Left colon (tissue), 2 donors: ENCODE results near the gene AIFM1. TPM values are rescaled to one million over a fixed set of nuclear protein-coding genes. Genes with fewer than 3 reads are reported as not detected.
A peak's percentile ranks its signal among the peaks of the same experiment; 100 is the strongest.
"Not testable (repeated sequence)": the region's sequence is repeated elsewhere in the genome, so short reads cannot be mapped to it uniquely, and the experiment has no call there.

Experiments
- ATAC-seq: fragments of 200-7000 bp; cut with Tn5 transposase; one replicate; pipeline ENCODE4 v1.9.1; 2020; ENCODE audit warnings: mild to moderate bottlenecking, moderate library complexity
- DNase-seq, 2 donors: peaks; one replicate each; pipeline ENCODE4 v3.0.0-alpha.2; 2020
- intact Hi-C, 2 donors: fragments of 100-400 bp; cut with DNase I in 1 of 2; cut with micrococcal nuclease in 1 of 2; formaldehyde crosslinking; loops; one replicate each; pipeline versions ENCODE4 v1.11.2 to v1.14.0; 2022; cut with DNase I, micrococcal nuclease
- total RNA-seq, 2 donors: library from RNA; stranded (reverse); fragmentation: NEBNext Ultra II Directional; extraction: Animal tissue kit (Norgen Biotek cat#: 25700); gene quantifications; one replicate each; pipeline ENCODE4 v1.2.1, GENCODE V29; 2021
- donor health status: DM: no; HTN: no; CAD: no.
- donor health status: DM: yes; HTN: yes; CAD: no.

The AIFM1 gene
- total RNA-seq, 2 donors from 2014 or later, result 67.0 to 76.9 TPM

DNA sequence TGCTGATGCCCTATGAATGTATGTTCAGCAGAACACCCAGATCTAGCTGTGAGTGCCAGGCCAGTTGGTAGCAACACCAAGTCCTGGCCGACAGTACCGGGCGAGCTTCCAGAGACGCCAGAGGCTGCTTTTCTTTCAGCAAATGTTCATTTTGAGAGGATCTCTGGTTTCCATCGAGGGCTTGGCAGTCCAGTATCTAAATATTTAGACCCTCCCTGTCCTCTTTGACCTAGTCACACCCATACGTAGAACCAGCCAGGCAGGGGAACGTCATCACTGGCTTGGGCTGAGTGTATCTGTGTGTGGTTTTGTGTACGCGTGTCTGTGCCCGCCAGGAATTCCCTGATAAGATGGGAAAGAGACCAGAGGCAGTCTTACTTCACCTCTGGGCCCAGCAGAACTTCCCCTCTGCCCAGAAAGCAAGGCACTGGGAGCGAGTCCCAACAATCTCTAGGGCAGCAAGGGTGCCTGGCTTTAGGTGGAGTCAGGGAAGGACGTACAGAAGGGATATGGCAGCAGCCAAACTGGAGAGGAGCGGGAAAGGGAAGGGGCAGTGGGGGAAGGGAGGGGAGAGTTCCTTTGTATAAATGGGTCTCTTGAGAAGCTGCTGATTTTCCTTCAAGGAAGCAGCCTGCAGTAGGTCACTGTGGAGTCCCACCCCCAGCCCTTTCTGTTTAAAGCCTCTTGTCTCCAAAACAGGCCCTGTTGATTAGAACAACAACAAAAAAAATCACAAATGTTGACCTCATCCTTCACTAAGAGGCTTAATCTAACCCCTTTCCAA is 40.4 kb downstream of the AIFM1 start:
- ATAC-seq (no peak), DNase-seq (peak in 1 of 2 donors; percentile 38)
- intact Hi-C loops, result no loop called here

DNA sequence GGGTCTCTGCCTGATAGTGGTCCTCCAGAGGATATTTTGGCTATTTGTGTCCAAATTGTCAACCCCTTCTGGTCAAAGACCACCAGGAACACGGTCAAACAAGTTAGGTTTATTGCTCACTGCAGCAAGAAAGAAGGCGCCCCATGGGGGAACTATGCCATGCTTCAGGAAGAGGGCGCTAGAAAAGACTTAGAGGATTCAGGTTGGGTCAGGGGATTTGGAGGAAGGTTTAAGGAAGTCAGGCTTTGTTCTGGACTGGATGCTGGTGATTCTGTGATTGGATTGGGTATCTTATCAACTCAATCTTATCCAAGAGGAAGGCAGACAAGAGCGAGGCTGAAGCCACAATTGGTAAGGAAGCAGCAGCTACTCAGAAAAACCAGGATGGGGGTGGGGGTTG is 41.1 kb downstream of the AIFM1 start:
- intact Hi-C loops, result no loop called here
- ATAC-seq (no peak), DNase-seq (no peak)

DNA sequence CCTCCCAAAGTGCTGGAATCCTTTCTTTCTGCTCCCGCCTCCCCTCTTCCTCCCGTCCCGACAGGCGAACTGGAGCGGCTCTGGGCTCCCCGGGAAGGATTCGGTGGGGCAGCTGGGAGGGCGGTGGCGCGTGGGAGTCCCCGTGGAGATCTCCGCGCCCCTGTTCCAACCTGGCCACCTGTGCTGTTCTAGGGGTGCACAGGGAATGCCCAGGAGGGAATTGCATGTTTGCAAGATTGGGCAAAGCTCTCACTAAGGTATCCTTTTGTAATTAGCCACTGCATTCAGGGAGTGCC is 44.2 kb downstream of the AIFM1 start:
- no peak for DNase-seq
- ATAC-seq, result no peak
- intact Hi-C loops, result no loop called here

DNA sequence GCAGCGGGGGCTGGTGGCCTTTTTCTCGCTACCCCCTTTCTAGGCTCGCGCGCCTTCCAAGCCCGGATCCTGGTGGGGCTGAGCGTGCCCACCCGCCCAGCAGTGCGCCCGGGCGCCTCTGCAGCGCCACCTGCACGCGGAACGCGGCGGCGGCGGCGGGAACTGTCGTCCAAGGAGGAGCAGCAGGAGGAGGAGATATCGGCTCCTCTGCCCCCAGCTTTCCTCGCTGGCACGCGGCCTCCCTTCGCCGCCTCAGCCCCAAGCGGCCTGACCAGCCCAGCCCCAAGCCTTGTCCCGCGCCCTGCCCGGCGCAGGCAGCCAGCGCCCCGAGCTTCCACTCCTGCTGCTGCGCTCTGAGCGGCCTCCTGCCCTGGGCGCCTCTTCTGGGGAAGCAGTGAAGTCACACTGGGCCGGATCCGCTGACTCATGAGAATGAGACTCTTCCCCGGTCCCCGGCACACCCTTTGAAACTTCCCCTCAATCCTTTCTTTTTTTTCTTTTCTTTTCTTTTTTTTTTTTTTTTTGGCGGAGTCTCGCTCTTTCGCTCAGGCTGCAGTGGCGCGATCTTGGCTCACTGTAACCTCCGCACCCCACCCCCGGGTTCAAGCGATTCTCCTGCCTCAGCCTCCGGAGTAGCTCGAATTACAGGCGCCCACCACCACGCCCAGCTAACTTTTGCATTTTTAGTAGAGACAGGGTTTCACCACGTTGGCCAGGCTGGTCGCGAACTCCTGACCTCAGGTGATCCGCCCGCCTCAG is 44.7 kb downstream of the AIFM1 start:
- DNase-seq, result peak; percentile 74 to 77
- intact Hi-C loops, result no loop called here
- ATAC-seq, result peak; percentile 88

DNA sequence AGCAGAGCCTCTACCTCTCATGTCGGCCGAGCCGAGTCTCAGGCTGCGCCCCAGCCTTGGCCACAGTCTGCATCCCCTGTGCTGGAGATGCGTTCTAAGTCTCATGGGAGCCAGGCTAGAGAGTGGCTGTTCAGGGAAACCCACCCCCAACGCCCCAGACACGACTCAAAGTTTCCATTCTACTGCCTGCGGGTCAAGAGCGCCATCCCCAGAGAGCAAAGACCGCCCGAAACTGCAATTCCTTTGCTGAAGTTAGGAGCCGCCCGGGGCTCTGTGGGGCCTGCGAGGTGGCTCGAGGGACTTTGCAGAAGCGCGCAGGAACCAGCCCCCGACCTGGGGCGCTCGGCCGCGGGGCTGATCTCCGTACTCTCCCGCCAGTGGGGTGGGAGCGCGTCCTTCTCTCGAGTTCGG is 45.3 kb downstream of the AIFM1 start:
- intact Hi-C loops, result no loop called here
- ATAC-seq (peak; percentile 28), DNase-seq (no peak)

DNA sequence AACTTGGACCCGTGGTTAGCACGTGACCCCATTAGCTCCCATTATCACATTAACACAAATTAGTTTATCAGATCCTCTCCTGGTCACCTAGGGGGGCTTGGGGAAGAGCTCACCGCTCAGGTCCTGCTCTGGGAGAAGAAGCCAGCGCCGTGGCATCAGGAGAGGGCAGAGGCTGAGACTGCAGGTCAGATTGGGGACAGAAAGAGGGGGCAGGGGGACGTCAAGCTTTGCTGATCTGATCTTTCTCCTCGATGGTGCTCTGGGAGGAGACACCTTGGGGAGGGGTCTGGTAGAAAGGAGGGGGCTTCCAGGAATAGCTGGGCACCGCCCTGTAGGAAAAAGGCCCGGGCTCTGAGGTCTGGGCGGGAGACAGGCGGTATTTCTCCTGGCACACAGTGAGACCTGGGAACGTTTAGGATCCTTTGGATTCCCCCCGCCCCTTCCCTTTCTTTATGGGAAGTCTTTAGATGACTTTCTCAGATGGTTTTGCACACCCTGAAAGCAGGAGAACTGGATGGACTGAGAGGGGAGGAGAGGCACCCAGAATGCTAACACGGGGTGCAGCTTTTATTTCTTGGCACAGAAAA is 46.2 kb downstream of the AIFM1 start:
- intact Hi-C loops, result no loop called here
- DNase-seq (no peak), ATAC-seq (no peak)

DNA sequence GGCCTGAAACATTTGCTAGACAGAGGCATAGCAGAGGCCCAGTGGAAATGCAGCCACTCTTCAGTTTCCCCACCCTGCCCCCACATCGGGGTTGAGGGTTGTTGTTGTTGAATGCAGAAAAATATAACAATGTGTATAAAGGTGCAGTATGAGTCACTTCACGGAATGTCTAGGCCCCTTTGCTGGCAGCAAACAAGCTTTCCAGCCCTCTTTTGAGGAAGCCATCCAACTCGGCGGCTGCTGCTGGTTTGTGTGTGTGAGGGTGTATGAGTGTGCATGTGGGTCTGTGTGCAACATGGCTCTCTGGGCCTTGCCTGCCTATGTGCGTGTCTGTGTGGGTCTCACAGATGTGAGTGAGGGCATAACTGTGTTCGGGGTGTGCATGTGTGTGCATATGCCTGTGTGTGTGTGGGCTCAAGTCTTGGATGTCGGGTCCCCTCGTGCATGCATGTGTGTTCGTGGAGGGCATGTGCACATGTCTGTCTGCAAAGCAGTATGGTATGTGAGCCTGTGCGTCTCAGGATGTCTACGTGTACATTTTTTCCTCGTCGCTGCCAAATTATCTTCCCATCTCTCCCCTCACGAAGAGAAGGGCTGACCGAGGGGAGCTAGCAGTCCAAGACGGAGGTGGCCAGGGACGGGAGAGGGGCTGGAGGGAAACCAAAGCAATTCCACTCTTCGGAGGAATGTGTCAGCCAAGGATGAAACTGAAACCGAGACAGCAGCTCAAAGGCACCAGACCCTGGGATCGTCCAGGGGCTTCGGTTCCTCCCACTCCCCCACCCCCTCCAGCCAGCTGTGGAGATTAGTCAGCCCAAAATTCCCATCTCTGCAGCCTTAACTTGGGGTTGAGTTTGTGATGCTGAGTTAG is 47.0 kb downstream of the AIFM1 start:
- intact Hi-C loops, result no loop called here
- DNase-seq (no peak), ATAC-seq (no peak)

DNA sequence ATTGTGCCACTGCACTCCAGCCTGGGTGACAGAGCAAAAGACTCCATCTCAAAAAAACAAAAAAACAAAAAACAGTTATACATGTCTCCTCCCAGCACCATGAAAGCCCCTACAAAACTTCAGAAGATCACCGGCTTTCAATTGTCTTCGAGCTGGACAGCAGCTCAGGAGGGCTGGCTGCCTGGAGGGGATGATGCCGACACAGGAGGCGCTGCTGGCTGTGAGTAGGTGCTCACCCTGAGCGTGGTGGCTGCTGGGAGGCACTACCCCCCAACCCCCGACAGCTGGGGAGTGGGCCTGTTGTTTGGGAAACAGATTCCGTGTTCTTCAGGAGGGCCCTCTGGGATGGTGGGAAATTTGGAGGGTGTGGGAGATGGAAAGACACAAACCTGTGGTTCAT is 48.5 kb downstream of the AIFM1 start:
- ATAC-seq (no peak), DNase-seq (no peak)
- intact Hi-C loops, result no loop called here

DNA sequence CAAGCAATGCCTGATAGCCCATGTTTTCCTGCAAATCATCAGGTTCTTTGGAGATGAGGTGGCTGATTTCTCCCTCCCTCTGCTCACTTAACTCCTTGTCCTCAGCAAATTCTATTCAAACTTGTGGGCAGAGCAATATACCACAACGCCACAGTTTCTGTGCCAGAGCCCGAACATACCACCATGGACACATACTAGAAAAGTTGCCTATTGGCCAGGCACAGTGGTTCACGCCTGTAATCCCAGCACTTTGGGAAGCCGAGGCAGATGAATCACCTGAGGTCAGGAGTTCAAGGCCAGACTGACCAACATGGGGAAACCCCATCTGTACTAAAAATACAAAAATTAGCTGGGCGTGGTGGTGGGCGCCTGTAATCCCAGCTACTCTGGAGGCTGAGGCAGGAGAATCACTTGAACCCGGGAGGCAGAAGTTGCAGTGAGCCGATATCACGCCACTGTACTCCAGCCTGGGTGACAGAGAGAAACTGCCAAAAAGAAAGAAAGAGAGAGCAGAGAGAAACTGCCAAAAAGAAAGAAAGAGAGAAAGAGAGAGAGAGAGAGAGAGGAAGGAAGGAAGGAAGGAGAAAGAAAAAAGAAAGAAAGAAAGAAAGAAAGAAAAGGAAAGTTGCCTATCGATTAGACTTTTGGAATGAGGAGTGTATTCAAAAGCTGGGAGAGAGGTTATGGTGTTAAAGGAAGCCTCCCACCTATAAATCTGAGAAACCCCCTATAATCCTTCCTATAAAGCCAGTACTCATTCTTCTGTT is 50.3 kb downstream of the AIFM1 start:
- ATAC-seq, intact Hi-C loops, DNase-seq: not testable (repeated sequence)

DNA sequence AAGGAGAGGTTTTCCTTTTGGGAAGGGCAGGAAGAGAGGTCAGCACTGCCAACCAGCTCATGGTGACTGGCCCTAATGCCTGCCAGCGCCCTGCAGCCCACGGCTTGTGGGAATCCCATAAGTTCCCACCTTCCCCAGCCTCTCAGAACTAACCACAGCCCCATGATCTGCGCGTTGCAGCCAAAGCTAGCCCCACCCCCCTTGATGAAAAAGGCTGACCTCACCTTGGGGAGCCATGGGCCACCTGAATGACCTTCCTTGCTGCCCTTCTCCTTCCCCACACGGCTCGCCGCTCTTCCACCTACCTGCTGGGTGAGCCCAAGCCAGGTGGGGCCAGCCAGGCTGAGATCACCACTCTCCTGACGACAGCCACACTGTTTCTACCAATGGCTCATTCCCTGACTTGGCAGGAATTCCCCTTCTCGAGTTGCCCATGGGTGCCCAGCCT is 51.5 kb downstream of the AIFM1 start:
- DNase-seq, result no peak
- no peak for ATAC-seq
- intact Hi-C loops, result no loop called here

DNA sequence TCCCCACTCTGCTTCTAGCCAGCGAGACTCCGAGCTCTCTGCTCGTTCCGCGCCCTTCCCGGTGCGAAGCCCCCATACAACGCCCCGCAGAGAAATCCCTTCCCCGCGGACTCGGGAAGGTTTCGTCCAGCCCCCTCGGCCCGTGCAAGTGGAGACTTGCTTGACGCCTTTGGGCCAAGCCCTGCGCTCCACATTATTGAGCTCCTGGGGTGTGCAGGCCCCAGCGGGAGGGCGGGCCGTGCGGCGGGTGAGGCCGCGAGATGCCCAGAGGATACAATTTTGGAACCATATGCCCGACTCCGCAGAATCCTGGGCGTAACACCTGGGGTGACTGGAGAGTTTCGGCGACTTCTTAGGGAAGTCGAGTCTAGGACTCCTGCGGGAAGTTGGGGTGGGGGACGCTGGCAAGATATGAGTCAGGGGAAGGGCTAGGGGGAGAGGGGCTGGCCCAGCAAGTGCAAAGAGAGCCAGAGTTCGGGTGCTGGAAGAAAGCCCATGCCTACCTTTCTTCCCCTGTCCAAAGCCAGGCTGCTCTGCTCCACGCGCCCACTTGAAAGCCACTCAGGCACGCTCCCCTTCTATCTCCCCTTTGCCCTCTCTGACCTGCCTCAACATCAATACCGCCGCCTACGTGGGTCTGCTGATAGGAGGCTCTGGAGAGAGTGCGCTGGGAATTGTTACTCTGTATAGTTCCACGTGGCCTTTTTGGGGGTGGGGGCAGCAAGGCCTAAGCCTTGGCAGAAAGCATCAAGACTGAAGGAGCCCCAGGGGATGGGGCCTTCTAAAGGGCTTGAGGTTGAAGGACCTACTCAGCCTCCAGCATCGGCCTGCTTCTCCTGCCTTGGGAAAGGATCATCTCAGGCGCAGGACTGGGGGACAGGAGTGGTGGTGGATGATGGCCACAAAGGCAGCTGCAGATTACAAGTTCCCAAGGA is 54.2 kb downstream of the AIFM1 start:
- no peak for ATAC-seq
- DNase-seq, result no peak
- intact Hi-C loops, result no loop called here

DNA sequence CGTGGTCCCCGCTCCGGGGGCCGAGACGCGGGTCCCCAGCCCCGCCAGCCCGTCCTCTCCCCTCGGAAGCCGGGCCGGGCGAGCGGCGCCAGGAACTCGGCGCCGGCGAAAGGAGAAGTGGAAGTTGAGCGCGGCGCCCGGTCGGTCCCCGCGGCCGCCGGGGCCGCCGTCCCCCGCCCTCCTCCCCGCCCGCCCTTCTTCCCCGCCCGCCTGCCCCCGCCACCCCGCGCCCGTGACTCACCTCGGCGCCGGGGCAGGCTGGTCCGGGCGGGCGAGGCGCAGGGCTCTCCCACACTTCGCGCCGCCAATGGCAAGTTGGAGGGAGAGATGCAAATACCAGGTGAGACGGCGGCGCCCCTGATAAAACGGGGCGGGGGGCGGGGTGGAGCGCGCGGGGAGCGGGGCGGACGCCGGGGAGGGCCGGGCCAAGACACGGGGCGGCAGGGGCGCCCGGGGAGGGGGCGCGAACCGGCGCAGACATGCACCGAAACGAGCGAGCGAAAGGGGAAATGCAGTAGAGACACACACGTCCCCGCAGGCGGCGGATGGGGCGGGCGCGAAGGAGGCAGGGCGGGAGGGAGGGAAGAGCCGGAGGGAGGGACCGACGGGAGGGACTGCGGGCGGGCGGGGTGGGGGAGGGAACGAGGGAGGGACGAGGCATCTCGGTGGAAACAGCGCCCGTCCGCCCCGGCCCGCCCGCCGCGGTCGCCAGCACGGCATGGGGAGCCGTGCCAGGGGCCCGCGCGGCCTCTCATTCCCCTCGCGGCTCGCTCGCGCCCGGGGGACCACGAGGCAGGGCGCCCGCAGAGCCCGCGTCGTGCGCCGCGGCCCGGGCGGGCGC is 55.0 kb downstream of the AIFM1 start, which contains the start of gene ELF4:
Gene ELF4, minus strand, starts transcription at position 119 of the 841 bp plus-strand sequence. CDS start 29,167 bp downstream, outside the sequence.
- ATAC-seq (peak; percentile 64), DNase-seq (peak; percentile 62 to 68)
- intact Hi-C loops, result no loop called here

DNA sequence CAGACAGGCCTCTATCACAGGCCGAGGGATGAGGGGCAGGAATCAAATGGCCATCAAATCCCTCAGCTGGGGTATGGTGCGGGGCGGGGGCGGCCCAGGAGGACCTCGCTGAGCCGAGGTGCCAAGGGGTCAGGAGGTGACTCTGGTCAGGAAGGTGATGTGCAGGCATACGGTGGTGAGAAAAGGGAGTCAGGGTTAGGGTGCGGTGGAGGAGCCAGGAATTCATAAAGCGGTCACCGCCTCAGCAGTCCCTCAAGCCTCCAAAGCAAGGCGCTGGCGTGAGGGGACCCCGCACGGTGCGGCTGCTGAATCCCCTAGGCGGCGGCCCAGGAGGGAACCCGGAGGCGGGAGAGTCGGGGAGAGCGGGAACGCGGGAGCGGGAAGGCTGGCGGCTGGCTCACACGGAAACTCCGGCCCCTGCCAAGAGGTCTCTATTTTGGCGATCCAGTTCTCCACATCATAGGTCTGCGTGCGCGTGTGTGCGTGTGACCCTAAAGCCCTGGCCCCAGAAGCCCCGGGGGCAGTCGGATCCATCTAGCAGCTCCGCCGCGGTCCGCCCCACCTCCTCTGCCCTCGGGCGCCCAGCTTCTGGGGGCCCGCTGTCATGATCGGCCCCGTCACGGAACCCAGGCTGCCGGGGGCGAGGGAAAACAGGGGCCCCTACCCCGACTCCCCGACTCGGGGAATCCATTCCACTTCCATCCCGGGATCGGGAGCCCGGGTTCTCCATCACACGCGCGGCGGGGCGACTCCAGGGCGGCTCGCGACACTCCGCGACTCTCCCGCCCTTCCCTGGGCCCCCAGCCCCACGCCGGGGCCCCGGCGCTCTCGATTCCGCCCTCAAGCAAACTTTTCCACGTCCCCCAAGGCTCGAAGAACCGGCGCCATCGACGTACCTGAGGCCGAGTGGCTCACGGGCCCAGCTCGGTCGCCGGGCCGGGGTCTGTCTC is 55.9 kb downstream of the AIFM1 start:
- peak; percentile 13 for ATAC-seq
- DNase-seq, result no peak
- intact Hi-C loops, result no loop called here

DNA sequence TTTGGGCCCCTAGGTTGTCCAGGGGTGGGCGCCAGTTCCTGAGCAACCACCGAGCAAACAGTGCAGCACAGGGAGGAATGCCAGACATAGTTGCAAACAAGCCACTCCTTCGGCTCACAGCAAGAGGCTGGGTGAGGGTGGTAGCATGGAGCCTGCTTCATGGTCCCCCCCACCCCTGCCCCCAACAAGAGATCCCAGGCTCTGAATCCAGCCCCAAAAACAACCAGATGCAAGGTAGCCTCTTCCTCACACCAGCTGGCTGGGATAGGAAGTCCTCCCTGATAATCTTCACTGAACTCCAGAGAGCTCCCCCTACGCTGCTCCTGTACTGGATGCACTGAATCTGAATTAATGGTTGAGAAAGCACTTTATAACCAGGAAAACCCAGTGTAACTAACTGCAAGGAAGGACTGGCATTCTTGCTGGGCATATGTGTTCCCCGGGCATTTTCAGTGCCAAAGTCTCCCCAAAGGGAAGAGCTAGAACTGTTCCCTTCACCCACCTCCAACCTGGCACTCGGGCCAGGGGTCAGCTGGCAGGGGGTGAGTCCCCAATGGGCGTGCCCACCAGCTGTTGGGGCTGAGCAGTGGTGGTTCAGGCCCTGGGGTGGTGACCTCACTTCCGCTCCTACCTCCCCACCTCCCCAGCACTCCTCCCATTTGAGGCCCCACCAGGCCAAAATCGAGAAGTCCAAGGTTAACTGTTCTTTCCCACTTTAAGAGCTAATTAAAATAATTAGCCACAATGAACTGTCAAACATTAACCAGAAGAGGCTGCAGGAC is 56.8 kb downstream of the AIFM1 start:
- DNase-seq (peak; percentile 66 to 84), ATAC-seq (peak; percentile 79)
- intact Hi-C loops, result no loop called here

DNA sequence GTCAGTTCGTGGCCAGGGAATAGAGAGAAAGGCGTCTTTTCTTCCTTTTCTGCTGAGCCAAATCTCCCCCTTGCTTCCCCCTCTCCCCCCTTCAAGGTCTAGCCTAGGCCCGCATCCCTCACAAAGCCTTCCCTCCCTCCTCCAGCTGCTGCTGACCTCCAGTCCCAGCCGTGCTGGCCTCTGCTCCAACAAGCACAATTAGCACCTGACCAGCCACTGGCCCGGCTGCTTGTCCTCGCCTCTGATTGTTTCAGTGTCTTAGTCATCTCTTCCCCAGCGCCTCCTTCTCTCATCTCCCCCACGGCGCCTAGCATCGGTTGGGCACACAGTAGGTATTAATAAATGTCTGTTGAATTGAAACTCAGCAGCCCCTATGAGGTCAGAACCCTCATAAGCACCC is 59.6 kb downstream of the AIFM1 start:
- intact Hi-C loops, result no loop called here
- ATAC-seq (no peak), DNase-seq (peak in 1 of 2 donors; percentile 26)
